ENCODE measurements around the gene LSM14A. TPM values are rescaled to one million over a fixed set of nuclear protein-coding genes. Genes with fewer than 3 reads are reported as not detected.
A peak's percentile ranks its signal among the peaks of the same experiment; 100 is the strongest.
"Not testable (repeated sequence)": the region's sequence is repeated elsewhere in the genome, so short reads cannot be mapped to it uniquely, and the experiment has no call there.

LSM14A gene
- total RNA-seq, 3 donors from 2014 or later = 126 to 134 (median 129) TPM

DNA sequence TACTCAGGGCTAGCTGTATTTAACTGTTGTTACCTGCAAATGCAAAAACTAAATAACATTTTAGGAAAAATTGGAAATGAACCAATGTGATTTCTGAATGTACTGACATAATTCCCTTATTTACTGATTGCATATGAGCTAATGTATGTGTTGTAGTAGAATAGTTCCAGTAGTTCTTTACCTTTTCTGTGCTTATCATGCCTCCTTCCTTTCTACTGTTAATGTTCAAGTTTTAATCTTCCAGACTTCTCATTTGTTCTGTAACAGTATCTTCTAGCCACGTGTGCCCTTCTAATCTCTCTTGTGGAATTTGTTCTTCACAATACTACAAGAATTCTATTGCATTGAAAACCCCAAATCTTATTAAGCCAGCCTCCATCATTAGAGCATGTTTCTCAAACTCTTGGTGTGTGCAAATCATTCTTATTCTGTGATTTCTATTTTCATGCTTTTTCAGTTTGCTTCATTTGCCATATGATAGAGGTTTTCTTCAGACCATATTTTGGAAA is 17.7 kb downstream of the LSM14A start:
- H3K36me3 Mint-ChIP-seq (ENCODE audit: insufficient read depth) = peaks cover 19% of the 10 kb centered on the region
- no peaks in the 10 kb centered on the region for H3K27me3 Mint-ChIP-seq (ENCODE audit: low read depth)
- H3K4me3 Mint-ChIP-seq = no peak overlapping the region
- no peaks in the 10 kb centered on the region for H3K9me3 Mint-ChIP-seq
- no peak for DNase-seq
- no peak for ATAC-seq
- H3K4me1 Mint-ChIP-seq (ENCODE audit: low read depth) = peaks cover 67% of the 10 kb centered on the region

DNA sequence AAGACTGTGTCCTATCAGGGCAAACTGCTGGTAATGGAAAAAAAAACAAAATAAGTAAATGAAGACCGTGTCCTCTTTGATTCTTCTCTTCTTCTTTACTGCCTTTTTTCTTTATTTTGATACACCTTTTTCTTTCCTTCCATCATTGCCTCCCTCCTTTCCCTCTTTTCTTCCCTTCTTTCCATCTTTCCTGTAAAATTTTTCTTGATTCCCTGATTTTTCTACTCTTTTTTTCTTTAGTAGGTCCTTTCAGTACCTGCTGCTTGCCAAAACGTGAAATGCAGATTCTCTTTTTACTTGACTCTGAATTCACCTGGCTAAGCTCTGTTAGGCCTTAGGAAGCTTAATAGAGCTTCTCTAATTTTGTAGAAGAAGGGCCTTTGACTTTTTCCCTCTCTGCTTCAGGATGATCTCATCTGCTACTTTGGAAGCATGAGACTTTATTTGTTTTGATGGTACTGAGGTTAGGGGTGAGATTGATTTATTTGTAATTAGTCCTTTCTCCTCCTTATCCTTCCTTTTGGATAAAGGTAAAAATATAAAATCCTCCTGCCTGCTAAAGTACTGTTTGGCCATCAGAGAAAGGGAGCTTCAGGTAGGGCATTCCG is 19.2 kb downstream of the LSM14A start:
- H3K9me3 Mint-ChIP-seq = no peaks in the 10 kb centered on the region
- peaks cover 54% of the 10 kb centered on the region for H3K4me1 Mint-ChIP-seq (ENCODE audit: low read depth)
- no peaks in the 10 kb centered on the region for H3K27me3 Mint-ChIP-seq (ENCODE audit: low read depth)
- ATAC-seq (no peak), DNase-seq (no peak)
- peak overlapping the region; percentile 46 for H3K4me3 Mint-ChIP-seq
- peaks cover 16% of the 10 kb centered on the region for H3K36me3 Mint-ChIP-seq (ENCODE audit: insufficient read depth)

DNA sequence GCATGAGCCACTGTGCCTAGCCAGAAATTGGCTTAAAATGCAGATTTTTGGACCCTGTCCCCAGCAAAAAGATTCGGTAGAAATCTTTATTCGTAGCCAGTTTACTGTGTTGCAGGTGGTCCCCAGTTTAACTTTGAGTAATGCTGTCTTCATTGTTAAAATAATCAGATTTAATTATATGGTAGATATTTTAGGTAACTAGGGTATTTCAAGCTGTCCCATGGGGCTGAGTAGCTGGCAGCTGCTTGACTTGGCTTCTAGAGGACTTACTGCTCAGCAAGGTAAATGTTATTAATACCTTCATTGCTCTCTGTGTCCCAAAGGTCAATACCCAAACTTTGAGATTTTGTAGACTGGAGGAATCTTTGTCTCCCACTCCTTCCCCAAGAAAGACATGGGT is 21.1 kb downstream of the LSM14A start:
- H3K27me3 Mint-ChIP-seq (ENCODE audit: low read depth) = no peaks in the 10 kb centered on the region
- no peak for ATAC-seq
- no peak overlapping the region for H3K4me3 Mint-ChIP-seq

DNA sequence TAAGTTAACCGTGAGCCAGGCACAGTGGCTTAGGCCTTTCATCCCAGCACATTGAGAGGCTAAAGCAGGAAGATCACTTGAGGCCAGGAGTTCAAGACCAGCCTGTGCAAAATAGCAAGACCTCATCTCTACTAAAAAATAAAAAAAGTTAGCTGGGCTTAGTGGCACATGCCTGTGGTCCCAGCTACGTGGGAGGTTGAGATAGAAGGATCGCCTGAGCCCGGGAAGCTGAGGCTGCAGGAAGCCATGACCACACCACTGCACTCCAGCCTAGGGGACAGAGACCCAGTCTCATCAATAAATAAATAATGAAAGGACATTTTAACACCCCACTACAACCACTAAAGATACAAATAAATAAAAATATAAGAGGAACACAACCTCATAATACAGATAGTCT is 21.6 kb downstream of the LSM14A start:
- Mint-ChIP-seq H3K9me3 (no peaks in the 10 kb centered on the region), H3K27me3 (ENCODE audit: low read depth) (no peaks in the 10 kb centered on the region), H3K36me3 (ENCODE audit: insufficient read depth) (peaks cover 14% of the 10 kb centered on the region), H3K4me1 (ENCODE audit: low read depth) (peaks cover 38% of the 10 kb centered on the region), H3K4me3 (no peak overlapping the region)
- DNase-seq (no peak), ATAC-seq (no peak)

More for the DNA sequence above, 21.1 kb downstream of the LSM14A start:
- Mint-ChIP-seq H3K4me1 (ENCODE audit: low read depth) (peaks cover 42% of the 10 kb centered on the region), H3K36me3 (ENCODE audit: insufficient read depth) (peaks cover 15% of the 10 kb centered on the region), H3K9me3 (no peaks in the 10 kb centered on the region)
- no peak for DNase-seq

DNA sequence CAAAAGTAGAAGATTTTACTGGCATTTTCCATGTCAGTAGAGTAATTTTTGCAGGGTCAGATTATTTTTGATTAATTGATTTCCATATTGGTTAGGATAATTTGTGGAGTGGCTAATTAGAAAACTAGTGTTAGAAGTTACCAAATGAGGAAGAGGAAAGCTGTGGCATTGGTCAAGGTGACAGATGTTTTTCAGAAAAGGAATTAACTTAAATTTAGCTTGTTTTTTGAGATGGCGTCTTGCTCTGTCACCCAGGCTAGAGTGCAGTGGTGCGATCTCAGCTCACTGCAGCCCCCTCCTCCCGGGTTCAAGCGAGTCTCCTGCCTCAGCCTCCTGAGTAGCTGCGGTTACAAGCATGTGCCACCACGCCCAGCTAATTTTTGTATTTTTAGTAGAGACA is 28.8 kb downstream of the LSM14A start:
- no peaks in the 10 kb centered on the region for H3K27me3 Mint-ChIP-seq (ENCODE audit: low read depth)
- H3K4me3 Mint-ChIP-seq = no peak overlapping the region
- no peak for DNase-seq
- peaks cover 5% of the 10 kb centered on the region for H3K4me1 Mint-ChIP-seq (ENCODE audit: low read depth)
- H3K9me3 Mint-ChIP-seq = no peaks in the 10 kb centered on the region
- peaks cover 18% of the 10 kb centered on the region for H3K36me3 Mint-ChIP-seq (ENCODE audit: insufficient read depth)
- ATAC-seq = no peak

DNA sequence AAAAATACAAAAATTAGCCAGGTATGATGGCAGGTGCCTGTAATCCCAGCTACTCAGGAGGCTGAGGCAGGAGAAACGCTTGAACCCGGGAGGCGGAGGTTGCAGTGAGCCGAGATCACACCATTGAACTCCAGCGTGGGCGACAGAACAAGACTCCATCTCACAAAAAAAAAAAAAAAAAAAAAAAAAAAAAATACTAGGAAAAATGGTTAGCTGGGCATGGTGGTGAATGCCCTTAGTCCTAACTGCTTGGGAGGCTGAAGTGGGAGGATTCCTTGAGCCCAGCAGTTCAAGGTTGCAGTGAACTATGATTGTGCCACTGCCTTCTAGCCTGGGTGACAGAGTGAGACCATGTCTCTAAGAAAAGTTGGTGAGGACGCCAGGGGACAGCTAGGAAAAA is 33.0 kb downstream of the LSM14A start:
- not testable (repeated sequence) for H3K9me3 Mint-ChIP-seq; H3K4me3 Mint-ChIP-seq; ATAC-seq; H3K36me3 Mint-ChIP-seq (ENCODE audit: insufficient read depth); H3K4me1 Mint-ChIP-seq (ENCODE audit: low read depth); H3K27me3 Mint-ChIP-seq (ENCODE audit: low read depth); DNase-seq

DNA sequence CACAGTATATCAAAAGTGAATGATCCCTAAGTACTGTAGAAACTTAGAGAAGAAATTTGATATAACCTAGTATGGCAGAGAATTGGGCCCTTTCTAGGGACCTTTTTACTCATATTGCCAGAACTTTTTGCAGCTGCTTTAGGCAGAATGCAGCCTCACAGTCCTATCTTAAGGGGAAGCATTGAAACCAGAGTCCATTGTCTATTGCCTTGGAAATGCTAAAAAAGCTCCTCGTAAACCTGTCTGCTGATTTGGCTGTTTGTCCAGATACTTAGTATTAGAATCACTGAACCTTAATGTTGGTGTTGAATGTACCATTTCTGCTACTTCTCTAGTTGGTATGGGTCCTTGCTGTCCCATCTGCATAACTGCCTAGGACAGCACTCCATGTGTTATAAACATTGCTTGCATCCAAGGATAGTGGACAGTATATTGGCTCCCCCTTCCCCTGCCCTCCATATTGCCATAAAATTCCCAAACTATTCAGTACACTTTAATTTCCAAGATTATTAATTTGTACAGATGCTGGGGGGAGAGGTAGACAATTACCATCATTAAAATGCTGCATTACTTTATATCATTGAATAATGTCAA is 36.1 kb downstream of the LSM14A start:
- Mint-ChIP-seq H3K9me3 (no peaks in the 10 kb centered on the region), H3K27me3 (ENCODE audit: low read depth) (no peaks in the 10 kb centered on the region), H3K4me1 (ENCODE audit: low read depth) (no peaks in the 10 kb centered on the region), H3K36me3 (ENCODE audit: insufficient read depth) (peaks cover 5% of the 10 kb centered on the region), H3K4me3 (no peak overlapping the region)
- no peak for ATAC-seq
- DNase-seq = no peak

DNA sequence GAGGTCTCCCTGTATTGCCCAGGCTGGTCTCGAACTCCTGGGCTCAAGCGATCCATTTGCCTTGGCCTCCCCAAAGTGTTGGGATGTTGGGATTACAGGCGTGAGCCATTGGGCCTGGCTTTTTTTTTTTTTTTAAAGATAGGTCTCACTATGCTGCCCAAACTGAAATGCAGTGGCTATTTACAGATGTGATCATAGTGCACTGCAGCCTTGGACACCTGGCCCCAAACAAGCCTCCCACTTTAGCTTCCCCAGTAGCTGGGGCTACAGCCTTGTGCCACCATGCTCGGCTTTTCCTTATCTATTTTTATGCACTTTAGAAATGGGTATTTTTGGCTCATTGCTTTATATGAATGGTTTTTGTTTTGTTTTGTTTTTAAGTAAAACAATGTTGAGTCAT is 37.4 kb downstream of the LSM14A start:
- H3K9me3 Mint-ChIP-seq = no peaks in the 10 kb centered on the region
- no peak for DNase-seq
- no peaks in the 10 kb centered on the region for H3K27me3 Mint-ChIP-seq (ENCODE audit: low read depth)
- no peaks in the 10 kb centered on the region for H3K4me1 Mint-ChIP-seq (ENCODE audit: low read depth)
- peaks cover 4% of the 10 kb centered on the region for H3K36me3 Mint-ChIP-seq (ENCODE audit: insufficient read depth)
- no peak overlapping the region for H3K4me3 Mint-ChIP-seq
- no peak for ATAC-seq

DNA sequence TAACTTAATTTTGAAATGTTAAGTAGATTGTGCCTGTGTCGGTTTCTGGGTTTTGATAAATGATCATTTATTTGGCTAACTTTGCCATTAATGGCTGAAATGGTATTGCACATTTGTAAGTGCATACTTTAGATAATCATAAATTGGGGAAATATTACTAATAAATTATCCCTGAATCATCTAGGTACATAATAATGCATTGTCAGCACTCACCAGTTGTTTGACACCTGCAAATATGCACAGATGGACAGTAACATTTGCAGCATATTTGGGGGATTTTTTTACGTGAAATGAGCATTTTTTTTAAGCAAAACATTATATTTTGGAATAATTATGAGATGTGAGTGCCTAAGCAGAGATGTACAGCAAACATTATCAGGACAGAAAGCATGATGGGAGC is 41.0 kb downstream of the LSM14A start:
- peaks cover 13% of the 10 kb centered on the region for H3K36me3 Mint-ChIP-seq (ENCODE audit: insufficient read depth)
- no peaks in the 10 kb centered on the region for H3K27me3 Mint-ChIP-seq (ENCODE audit: low read depth)
- peaks cover 16% of the 10 kb centered on the region for H3K4me1 Mint-ChIP-seq (ENCODE audit: low read depth)
- DNase-seq (no peak), ATAC-seq (no peak)
- no peaks in the 10 kb centered on the region for H3K9me3 Mint-ChIP-seq
- no peak overlapping the region for H3K4me3 Mint-ChIP-seq

DNA sequence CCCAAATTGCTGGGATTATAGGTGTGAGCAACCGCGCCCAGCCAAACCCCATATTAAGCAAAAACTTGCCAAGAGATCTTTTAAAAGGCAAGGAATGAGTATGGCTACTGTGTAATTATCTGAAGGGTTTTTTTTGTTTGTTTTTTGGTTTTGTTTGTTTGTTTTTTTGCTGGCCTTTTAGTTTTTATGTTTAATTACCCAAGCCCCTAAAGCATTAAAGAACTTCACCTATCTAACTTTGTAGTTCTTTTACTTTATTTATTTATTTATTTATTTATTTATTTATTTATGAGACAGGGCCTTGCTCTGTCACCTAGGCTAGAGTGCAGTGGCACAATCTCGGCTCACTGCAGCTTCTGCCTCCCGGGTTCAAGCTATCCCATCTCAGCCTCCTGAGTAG is 41.7 kb downstream of the LSM14A start:
- Mint-ChIP-seq H3K4me1 (ENCODE audit: low read depth) (peaks cover 23% of the 10 kb centered on the region), H3K4me3 (no peak overlapping the region), H3K9me3 (no peaks in the 10 kb centered on the region), H3K36me3 (ENCODE audit: insufficient read depth) (peaks cover 16% of the 10 kb centered on the region), H3K27me3 (ENCODE audit: low read depth) (no peaks in the 10 kb centered on the region)
- DNase-seq = no peak
- no peak for ATAC-seq

DNA sequence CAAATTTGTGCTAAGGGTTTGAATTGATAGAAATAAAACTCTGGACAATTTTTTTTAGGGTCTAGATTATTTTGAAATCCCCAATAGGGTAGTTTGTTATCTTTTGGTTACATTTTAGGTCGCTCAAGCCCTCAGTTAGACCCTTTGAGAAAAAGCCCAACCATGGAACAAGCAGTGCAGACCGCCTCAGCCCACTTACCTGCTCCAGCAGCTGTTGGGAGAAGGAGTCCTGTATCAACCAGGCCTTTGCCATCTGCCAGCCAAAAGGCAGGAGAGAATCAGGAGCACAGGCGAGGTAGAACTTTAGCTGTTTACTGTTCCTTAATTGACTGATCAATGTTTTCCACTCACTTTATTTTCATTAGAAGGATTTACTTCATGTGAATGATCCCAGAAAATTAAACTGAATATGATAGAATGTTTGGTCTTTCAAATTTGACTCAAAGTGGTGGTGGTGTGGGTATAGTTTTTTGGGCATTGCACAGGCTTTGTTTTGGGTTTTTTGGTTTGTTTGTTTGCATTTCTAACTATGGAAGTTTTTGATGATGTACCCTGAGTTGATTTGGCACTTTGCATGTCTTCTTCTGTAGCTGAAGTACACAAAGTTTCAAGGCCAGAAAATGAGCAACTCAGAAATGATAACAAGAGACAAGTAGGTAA is 42.8 kb downstream of the LSM14A start:
- Mint-ChIP-seq H3K36me3 (ENCODE audit: insufficient read depth) (peaks cover 18% of the 10 kb centered on the region), H3K4me1 (ENCODE audit: low read depth) (peaks cover 27% of the 10 kb centered on the region), H3K4me3 (no peak overlapping the region), H3K27me3 (ENCODE audit: low read depth) (no peaks in the 10 kb centered on the region), H3K9me3 (no peaks in the 10 kb centered on the region)
- ATAC-seq = no peak
- no peak for DNase-seq

DNA sequence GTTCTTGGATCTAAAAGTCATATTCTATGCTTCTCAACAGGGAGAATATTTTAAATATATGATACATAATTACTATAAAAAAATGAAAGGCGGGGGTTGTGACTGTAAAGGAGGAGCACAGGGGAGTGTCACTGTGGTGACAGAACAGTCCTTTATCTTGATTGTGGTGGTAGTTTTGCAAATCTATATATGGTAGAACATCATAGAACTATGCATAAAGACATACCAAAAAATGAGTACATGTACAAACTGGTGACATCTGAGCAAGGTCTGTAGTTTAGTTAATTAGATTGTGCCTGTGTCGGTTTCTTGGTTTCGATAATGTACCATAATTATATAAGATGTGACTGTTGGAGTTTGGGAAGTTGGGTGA is 43.3 kb downstream of the LSM14A start:
- no peaks in the 10 kb centered on the region for H3K9me3 Mint-ChIP-seq
- DNase-seq = no peak
- peaks cover 22% of the 10 kb centered on the region for H3K36me3 Mint-ChIP-seq (ENCODE audit: insufficient read depth)
- no peak for ATAC-seq
- no peaks in the 10 kb centered on the region for H3K27me3 Mint-ChIP-seq (ENCODE audit: low read depth)
- H3K4me1 Mint-ChIP-seq (ENCODE audit: low read depth) = peaks cover 32% of the 10 kb centered on the region
- no peak overlapping the region for H3K4me3 Mint-ChIP-seq

DNA sequence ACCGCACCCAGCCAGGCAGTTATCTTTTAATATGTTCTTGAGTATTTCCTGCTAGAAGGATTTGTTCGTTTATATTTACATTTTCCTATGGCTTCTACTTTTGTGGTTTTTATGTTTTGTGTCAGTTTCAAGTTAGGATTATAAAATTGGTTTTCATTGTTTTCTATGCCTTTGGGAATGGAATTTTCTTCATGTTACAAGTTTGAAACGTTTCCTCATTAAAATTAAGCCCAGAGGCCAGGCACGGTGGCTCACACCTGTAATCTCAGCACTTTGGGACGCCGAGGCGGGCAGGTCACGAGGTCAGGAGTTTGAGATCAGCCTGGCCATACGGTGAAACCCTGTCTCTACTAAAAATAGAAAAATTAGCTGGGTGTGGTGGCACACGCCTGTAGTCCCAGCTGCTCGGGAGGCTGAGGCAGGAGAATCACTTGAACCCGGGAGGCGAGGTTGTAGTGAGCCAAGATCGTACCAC is 44.5 kb downstream of the LSM14A start:
- not testable (repeated sequence) for H3K9me3 Mint-ChIP-seq; H3K4me3 Mint-ChIP-seq; DNase-seq; ATAC-seq; H3K27me3 Mint-ChIP-seq (ENCODE audit: low read depth)
- H3K4me1 Mint-ChIP-seq (ENCODE audit: low read depth) = peaks cover 33% of the 10 kb centered on the region
- peaks cover 31% of the 10 kb centered on the region for H3K36me3 Mint-ChIP-seq (ENCODE audit: insufficient read depth)

DNA sequence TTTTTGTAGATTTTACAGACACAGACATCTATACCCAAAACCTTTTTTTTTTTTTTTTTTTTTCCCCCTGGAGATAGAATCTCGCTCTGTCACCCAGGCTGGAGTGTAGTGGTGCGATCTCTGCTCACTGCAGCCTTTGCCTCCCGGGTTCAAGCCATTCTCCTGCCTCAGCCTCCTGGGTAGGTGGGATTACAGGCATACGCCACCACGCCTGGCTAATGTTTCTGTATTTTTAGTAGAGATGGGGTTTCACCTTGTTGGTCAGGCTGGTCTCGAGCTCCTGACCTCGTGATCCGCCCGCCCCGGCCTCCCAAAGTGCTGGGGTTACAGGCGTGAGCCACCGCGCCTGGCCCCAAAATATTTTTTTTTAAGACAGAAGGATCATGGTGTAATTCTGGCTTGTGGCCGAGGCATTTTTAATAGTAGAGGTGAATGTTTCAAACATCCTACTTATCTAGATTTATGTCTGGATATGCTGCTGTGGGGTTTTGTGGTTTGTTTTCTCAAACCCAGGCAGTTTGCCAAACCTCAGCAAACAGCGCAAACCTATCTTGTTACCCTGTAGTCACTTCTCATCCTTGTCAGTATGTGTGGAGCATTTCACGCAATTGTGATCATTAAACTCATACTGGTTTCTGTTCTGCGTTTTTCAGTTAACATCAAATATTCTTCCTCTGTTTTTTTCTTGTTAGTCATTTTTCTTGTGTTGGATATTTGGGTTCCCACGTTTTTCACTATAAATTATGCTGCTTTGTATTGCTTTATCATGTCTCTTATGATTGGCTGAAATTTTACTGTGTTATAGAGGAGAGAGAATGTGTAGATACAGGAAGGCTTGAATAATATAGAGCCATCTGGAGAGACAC is 45.9 kb downstream of the LSM14A start:
- Mint-ChIP-seq H3K36me3 (ENCODE audit: insufficient read depth) (peaks cover 39% of the 10 kb centered on the region), H3K27me3 (ENCODE audit: low read depth) (no peaks in the 10 kb centered on the region), H3K4me1 (ENCODE audit: low read depth) (peaks cover 33% of the 10 kb centered on the region), H3K4me3 (peak overlapping the region; percentile 62), H3K9me3 (no peaks in the 10 kb centered on the region)
- DNase-seq = peak; percentile 35
- peak; percentile 93 for ATAC-seq

Measured in activated T-cell treated with anti-CD3 and anti-CD28 coated beads, Interleukin-2, amount 50 U/mL, for 4 hours (primary cell).